ENCODE measurements around the gene RHOT1. TPM values are rescaled to one million over a fixed set of nuclear protein-coding genes. Genes with fewer than 3 reads are reported as not detected.

The RHOT1 gene
- total RNA-seq, 3 donors from 2014 or later (not counting 1 experiment from before 2014, with no cell fraction given) = 25.1 to 32.7 (median 28.3) TPM

DNA sequence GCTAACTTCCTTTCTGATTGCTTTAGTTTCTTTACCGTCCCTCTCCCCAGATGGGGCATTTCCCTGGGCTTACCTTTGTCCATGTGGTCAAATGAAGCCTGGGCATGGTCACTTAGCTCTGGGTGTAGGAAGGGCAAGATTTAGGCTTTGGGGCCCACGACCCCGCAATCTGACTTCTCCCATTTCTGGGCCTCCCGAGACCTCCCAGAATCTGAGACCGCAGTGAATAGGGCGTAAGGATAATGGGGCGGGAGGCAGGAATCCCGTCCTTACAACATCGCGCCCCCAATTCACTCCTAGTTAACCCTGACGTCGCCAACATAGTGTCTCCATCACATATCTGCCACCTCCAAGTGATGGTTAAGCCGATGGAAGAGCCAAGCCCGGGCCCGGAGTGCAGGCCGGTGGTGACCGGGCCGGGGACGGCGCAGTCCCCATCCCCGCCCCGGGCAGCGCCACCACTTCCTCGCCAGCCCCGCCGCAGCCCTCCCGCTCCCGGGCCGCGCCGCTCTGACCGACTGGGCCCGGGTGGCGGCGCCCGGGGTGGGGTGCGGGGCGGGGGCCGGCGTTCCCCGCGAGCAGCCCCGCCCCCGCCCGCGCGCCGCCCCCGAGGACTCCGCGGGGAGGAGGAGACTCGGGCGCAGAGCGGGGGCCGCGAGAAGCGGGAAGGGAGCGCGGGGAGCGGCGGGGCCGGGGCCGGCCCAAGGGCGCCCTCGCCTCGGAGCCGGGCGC lies 123.1 kb downstream of the RHOT1 start, which contains the start of gene RHBDL3:
Gene RHBDL3, plus strand, starts transcription at position 641 of the 732 bp plus-strand sequence. CDS start 358 bp downstream, outside the sequence.
- WGBS (ENCODE audit: insufficient coverage) = 6% methylated on average over 68 of the region's 68 CpGs

DNA sequence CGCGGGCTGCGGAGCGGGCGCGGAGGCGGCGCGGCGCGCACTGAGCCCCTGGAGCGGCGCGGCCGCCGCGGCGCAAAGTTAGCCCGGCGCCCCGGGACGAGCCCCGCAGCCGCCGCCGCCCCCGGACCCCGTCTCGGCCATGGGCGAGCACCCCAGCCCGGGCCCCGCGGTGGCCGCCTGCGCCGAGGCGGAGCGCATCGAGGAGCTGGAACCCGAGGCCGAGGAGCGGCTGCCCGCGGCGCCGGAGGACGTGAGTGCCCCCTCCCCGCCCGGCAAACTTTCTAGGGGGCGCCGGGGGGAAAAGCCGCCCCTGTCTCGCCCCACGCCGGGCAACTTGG lies 123.7 kb downstream of the RHOT1 start:
- intact Hi-C loops (cut with micrococcal nuclease) = no loop called here
- H3K4me1 ChIP-seq (ENCODE audit: control insufficient read depth, insufficient read depth, low read length) = peaks cover 23% of the 10 kb centered on the region
- WGBS (ENCODE audit: insufficient coverage) = under 1% methylated on average over 55 of the region's 55 CpGs
- peak overlapping the region; percentile 35 for H3K4me3 ChIP-seq (ENCODE audit: low read length)
- no peaks in the 10 kb centered on the region for H3K9me3 Mint-ChIP-seq
- no peaks in the 10 kb centered on the region for H3K36me3 ChIP-seq (ENCODE audit: control insufficient read depth, insufficient read depth, low read length)
- TF ChIP-seq, protein P1, sequence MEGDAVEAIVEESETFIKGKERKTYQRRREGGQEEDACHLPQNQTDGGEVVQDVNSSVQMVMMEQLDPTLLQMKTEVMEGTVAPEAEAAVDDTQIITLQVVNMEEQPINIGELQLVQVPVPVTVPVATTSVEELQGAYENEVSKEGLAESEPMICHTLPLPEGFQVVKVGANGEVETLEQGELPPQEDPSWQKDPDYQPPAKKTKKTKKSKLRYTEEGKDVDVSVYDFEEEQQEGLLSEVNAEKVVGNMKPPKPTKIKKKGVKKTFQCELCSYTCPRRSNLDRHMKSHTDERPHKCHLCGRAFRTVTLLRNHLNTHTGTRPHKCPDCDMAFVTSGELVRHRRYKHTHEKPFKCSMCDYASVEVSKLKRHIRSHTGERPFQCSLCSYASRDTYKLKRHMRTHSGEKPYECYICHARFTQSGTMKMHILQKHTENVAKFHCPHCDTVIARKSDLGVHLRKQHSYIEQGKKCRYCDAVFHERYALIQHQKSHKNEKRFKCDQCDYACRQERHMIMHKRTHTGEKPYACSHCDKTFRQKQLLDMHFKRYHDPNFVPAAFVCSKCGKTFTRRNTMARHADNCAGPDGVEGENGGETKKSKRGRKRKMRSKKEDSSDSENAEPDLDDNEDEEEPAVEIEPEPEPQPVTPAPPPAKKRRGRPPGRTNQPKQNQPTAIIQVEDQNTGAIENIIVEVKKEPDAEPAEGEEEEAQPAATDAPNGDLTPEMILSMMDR (IDR thresholded peaks at IDR 0.05) = no peak
- H3K27ac ChIP-seq (ENCODE audit: low read length) = no peak overlapping the region
- H3K27ac Mint-ChIP-seq = no peak overlapping the region
- peaks cover 17 to 33% of the 10 kb centered on the region in 2 donors for H3K4me1 Mint-ChIP-seq
- H3K27me3 ChIP-seq (ENCODE audit: control insufficient read depth, insufficient read depth, low read length) = peaks cover 30% of the 10 kb centered on the region
- ATAC-seq (peak in 1 of 3 donors; percentile 31), DNase-seq (no peak)
- H3K4me3 Mint-ChIP-seq = peak overlapping the region; percentile 86
- H3K9me3 ChIP-seq (ENCODE audit: control insufficient read depth, insufficient read depth, low read length) = no peaks in the 10 kb centered on the region
- H3K27me3 Mint-ChIP-seq (ENCODE audit: low read depth in 2 of 2) = peaks cover 41 to 58% of the 10 kb centered on the region in 2 donors
- no peaks in the 10 kb centered on the region for H3K36me3 Mint-ChIP-seq

More for the DNA sequence above, 123.1 kb downstream of the RHOT1 start, which contains the start of gene RHBDL3:
- H3K27ac ChIP-seq (ENCODE audit: low read length) = no peak within 1 kb of the TSS
- Mint-ChIP-seq H3K36me3 (no peaks in the 10 kb centered on the region), H3K9me3 (no peaks in the 10 kb centered on the region), H3K4me1 (peaks cover 17 to 33% of the 10 kb centered on the region in 2 donors), H3K27me3 (ENCODE audit: low read depth in 2 of 2) (peaks cover 40 to 51% of the 10 kb centered on the region in 2 donors), H3K4me3 (peak within 1 kb of the TSS; percentile 86), H3K27ac (peak within 1 kb of the TSS in 1 of 2 donors; percentile 60)
- H3K9me3 ChIP-seq (ENCODE audit: control insufficient read depth, insufficient read depth, low read length) = no peaks in the 10 kb centered on the region
- H3K4me1 ChIP-seq (ENCODE audit: control insufficient read depth, insufficient read depth, low read length) = peaks cover 23% of the 10 kb centered on the region
- no peaks in the 10 kb centered on the region for H3K36me3 ChIP-seq (ENCODE audit: control insufficient read depth, insufficient read depth, low read length)
- peaks cover 30% of the 10 kb centered on the region for H3K27me3 ChIP-seq (ENCODE audit: control insufficient read depth, insufficient read depth, low read length)
- TF ChIP-seq, protein P1 (IDR thresholded peaks at IDR 0.05) = no peak
- peak; percentile 62 to 77 (median 75) for ATAC-seq
- H3K4me3 ChIP-seq (ENCODE audit: low read length) = peak within 1 kb of the TSS; percentile 35
- intact Hi-C loops (cut with micrococcal nuclease) = no loop called here
- DNase-seq = peak; percentile 35 to 49

DNA sequence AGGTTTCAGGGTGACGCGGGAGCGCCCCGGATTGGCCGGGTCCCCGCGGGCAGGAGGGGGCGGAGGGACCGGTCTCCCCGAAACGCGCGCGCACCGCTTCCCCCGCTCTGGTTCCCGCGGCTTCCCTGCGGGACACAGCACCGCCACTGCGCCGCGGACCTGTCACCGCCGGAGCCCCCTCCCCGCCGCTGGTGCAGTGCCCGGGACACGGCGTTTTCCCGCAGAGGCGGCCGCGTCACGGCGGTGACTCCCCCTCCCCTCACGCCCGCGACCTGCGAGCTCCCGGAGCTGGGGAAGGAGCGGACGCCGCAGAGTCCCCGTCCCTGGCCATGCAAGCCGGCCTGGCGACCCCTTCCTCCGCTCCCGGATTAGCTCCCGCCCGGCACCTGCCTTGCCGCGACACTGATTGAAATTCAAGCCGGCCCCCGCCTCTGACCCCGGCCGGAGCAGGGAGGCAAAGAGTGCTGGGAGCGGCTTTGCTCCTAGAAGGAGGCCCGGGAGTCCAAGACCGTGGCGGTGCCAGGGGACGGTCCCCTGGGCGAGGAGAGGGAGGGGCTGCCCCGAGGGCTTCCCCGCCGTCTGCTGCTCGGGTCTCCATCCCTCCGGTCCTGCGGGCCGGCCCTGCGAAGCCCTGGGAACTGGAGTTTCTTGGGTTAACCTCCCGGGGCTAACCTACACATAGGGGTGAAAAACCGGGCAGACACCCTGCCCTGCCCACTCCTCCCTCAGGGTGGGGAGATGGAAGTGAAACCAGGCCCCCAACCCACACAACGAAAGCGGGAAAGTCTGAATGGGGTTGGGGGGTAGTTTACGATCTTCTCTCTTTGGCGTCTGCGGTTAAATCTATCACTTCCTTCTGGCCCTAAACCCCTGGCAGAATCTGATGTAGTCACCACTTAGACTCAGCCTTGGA lies 124.3 kb downstream of the RHOT1 start:
- Mint-ChIP-seq H3K27ac (peak overlapping the region in 1 of 2 donors; percentile 60), H3K9me3 (no peaks in the 10 kb centered on the region), H3K4me1 (peaks cover 17 to 33% of the 10 kb centered on the region in 2 donors), H3K4me3 (peak overlapping the region; percentile 86), H3K27me3 (ENCODE audit: low read depth in 2 of 2) (peaks cover 41 to 64% of the 10 kb centered on the region in 2 donors), H3K36me3 (no peaks in the 10 kb centered on the region)
- Histone ChIP-seq H3K36me3 (ENCODE audit: control insufficient read depth, insufficient read depth, low read length) (no peaks in the 10 kb centered on the region), H3K4me1 (ENCODE audit: control insufficient read depth, insufficient read depth, low read length) (peaks cover 23% of the 10 kb centered on the region), H3K27me3 (ENCODE audit: control insufficient read depth, insufficient read depth, low read length) (peaks cover 30% of the 10 kb centered on the region), H3K4me3 (ENCODE audit: low read length) (peak overlapping the region; percentile 35), H3K9me3 (ENCODE audit: control insufficient read depth, insufficient read depth, low read length) (no peaks in the 10 kb centered on the region), H3K27ac (ENCODE audit: low read length) (no peak overlapping the region)
- peak; percentile 25 to 38 for DNase-seq
- under 1% methylated on average over 72 of the region's 78 CpGs for WGBS (ENCODE audit: insufficient coverage)
- peak in 2 of 3 donors; percentile 27 to 44 for ATAC-seq
- intact Hi-C loops (cut with micrococcal nuclease) = no loop called here
- TF ChIP-seq, protein P1 (IDR thresholded peaks at IDR 0.05) = no peak
